HEK293 (cell line): ENCODE results near the gene GHRHR.

Experiments used
- CTCF ChIP-seq: fragments of 450-650 bp; formaldehyde crosslinking; IDR thresholded peaks from 2 replicates; pipeline ENCODE4 v1.5.1; 2016; ENCODE audit warnings: missing biosample characterization, missing genetic modification characterization
- ZBTB17 ChIP-seq: fragments of 450-650 bp; formaldehyde crosslinking; IDR thresholded peaks from 2 replicates; pipeline ENCODE4 v1.5.1; 2016; ENCODE audit warnings: missing biosample characterization, missing genetic modification characterization
- ZNF785 ChIP-seq: fragments of 450-650 bp; formaldehyde crosslinking; IDR thresholded peaks from 2 replicates; pipeline ENCODE4 v1.5.1; 2016; ENCODE audit warnings: missing biosample characterization, missing genetic modification characterization

GRCh38 chr7:30998180-30998579, 34.4 kb downstream of the GHRHR start:
- no peak for TF ChIP-seq CTCF (tag by site-specific recombination)
- no peak for TF ChIP-seq ZNF785 (tag by site-specific recombination)
- TF ChIP-seq ZBTB17, result no peak
